ENCODE data around the gene CEL.

GRCh38 chr9:133088756-133089155 is 27.0 kb downstream of the CEL start:
- TF ChIP-seq CTCF (conservative IDR thresholded peaks at IDR 0.05; ENCODE audit: low read length) (no peak), EZH2phosphoT487 (IDR thresholded peaks at IDR 0.05; ENCODE audit: borderline replicate concordance, low read depth, low read length) (no peak)
